ENCODE data around the gene ZNF689. TPM values are rescaled to one million over a fixed set of nuclear protein-coding genes. Genes with fewer than 3 reads are reported as not detected.
"Not testable (repeated sequence)": the region's sequence is repeated elsewhere in the genome, so short reads cannot be mapped to it uniquely, and the experiment has no call there.

ZNF689 gene
- total and polyA plus RNA-seq, 2 of the 13 experiments (the other 11 are each of a cell fraction or from before 2014, with no cell fraction given): 9.7 to 19.5 TPM

DNA sequence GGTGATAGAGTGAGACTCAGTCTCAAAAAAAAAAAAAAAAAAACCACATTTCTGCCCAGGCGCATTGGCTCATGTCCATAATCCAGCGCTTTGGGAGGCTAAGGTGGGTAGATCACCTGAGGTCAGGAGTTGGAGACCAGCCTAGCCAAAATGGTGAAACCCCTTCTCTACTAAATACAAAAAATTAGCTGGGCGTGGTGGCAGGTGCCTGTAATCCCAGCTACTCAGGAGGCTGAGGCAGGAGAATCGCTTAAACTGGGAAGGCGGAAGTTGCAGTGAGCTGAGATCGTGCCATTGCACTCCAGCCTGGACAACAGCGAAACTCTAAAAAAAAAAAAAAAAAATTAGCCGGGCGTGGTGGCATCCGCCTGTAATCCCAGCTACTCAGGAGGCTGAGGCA, 26.9 kb upstream of the ZNF689 start:
- H3K4me2 ChIP-seq (ENCODE audit: low read depth, low read length); intact Hi-C loops (cut with micrococcal nuclease; ENCODE audit: unreplicated experiment); H3K9me3 ChIP-seq (ENCODE audit: low read length); H2AFZ ChIP-seq (ENCODE audit: low read length); ATAC-seq; H3K4me3 ChIP-seq (replicated peaks in 1 of 3; ENCODE audit: insufficient read depth in 1 of 3, low read depth in 2 of 3, low read length in 3 of 3); H3K27me3 ChIP-seq (ENCODE audit: control insufficient read depth in 1 of 2, insufficient read depth in 2 of 2, low read length in 2 of 2); H3K9ac ChIP-seq (ENCODE audit: insufficient read depth, low read depth, low read length); FAIRE-seq; H4K20me1 ChIP-seq (ENCODE audit: insufficient read depth, low read length); H3K36me3 ChIP-seq (replicated peaks in 1 of 2; ENCODE audit: control insufficient read depth in 1 of 2, insufficient read depth in 2 of 2, low read length in 2 of 2); BruUV-seq (replicated peaks); H3K27ac ChIP-seq (ENCODE audit: extremely low read length, insufficient read depth, low read length); CTCF ChIA-PET (ENCODE audit: low intra/inter-chr PET ratio, low total read pairs); DNase-seq (ENCODE audit: low spot score): not testable (repeated sequence)
- 0 out of 2 replicates have a peak, but pooled peaks have one; percentile 6 for TF ChIP-seq ZSCAN22 (CRISPR knock-in tag; IDR thresholded peaks at IDR 0.05)
- in situ Hi-C loops (cut with HindIII; ENCODE audit: extremely low pct_ligation_motif_present, low pct_unique_long_range_greater_than_20kb): loop anchor here (25.0 kb wide), 1 partner anchor 550 kb away; the partner anchor contains the start of genes PPP4C, TBX6 and YPEL3
- Histone ChIP-seq H3K4me1 (ENCODE audit: insufficient read depth, low read length) (peaks cover 23% of the 10 kb centered on the region), H3K79me2 (ENCODE audit: insufficient read depth, low read length) (peaks cover 12% of the 10 kb centered on the region)
- WGBS (ENCODE audit: low lambda C conversion rate): 94% methylated on average over 10 of the region's 10 CpGs
- POLR2A ChIA-PET: interaction anchor here (0.6 to 1.7 kb wide), 2 partner anchors 22 to 195 kb away, joined by 3 to 4 read pairs; partner anchors contain the start of gene FBRS

DNA sequence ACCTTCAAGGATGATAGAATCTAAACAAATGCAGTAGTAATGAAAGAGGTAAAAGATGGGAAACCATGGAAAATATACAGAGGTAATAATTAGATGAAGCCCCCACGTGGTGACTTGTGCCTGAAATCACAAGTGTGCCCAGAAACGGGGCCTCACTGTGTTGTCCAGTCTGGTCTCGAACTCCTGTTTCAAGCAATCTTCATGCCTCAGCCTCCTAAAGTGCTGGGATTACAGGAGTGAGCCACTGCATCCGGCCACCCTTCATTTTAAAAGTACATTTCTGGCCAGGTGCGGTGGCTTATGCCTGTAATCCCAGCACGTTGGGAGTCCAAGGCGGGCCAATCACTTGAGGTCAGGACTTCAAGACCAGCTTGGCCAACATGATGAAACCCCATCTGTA, 26.4 kb upstream of the ZNF689 start:
- ChIA-PET POLR2A (interaction anchor here (0.6 kb wide), 1 partner anchor 195 kb away, joined by 3 read pairs; no protein-coding TSS in a partner anchor), CTCF (ENCODE audit: low intra/inter-chr PET ratio, low total read pairs) (no interaction called here)
- BruUV-seq (replicated peaks): no TSS peak

More for the DNA sequence above, 26.4 kb upstream of the ZNF689 start:
- ATAC-seq: no peak
- Histone ChIP-seq H3K4me2 (ENCODE audit: low read depth, low read length) (no peak overlapping the region), H3K27me3 (ENCODE audit: control insufficient read depth in 1 of 2, insufficient read depth in 2 of 2, low read length in 2 of 2) (no peaks in the 10 kb centered on the region; a peak in 1 of 5 replicates), H3K4me3 (replicated peaks in 1 of 3; ENCODE audit: insufficient read depth in 1 of 3, low read depth in 2 of 3, low read length in 3 of 3) (no peak overlapping the region), H3K79me2 (ENCODE audit: insufficient read depth, low read length) (peaks cover 12% of the 10 kb centered on the region), H3K27ac (ENCODE audit: extremely low read length, insufficient read depth, low read length) (no peak overlapping the region), H4K20me1 (ENCODE audit: insufficient read depth, low read length) (no peaks in the 10 kb centered on the region), H3K9me3 (ENCODE audit: low read length) (no peaks in the 10 kb centered on the region), H3K4me1 (ENCODE audit: insufficient read depth, low read length) (peaks cover 23% of the 10 kb centered on the region), H3K9ac (ENCODE audit: insufficient read depth, low read depth, low read length) (no peak overlapping the region), H2AFZ (ENCODE audit: low read length) (no peak overlapping the region), H3K36me3 (replicated peaks in 1 of 2; ENCODE audit: control insufficient read depth in 1 of 2, insufficient read depth in 2 of 2, low read length in 2 of 2) (no peaks in the 10 kb centered on the region)
- FAIRE-seq: no peak
- intact Hi-C loops (cut with micrococcal nuclease; ENCODE audit: unreplicated experiment) (no loop called here), in situ Hi-C loops (cut with HindIII; ENCODE audit: extremely low pct_ligation_motif_present, low pct_unique_long_range_greater_than_20kb) (loop anchor here (25.0 kb wide), 1 partner anchor 549 kb away; the partner anchor contains the start of genes PPP4C, TBX6 and YPEL3)
- DNase-seq (ENCODE audit: low spot score): no peak
- WGBS (ENCODE audit: low lambda C conversion rate): 93% methylated on average over 7 of the region's 7 CpGs
- TF ChIP-seq ZNF121 (CRISPR knock-in tag; IDR thresholded peaks at IDR 0.05) (peak; percentile 79), SMARCE1 (IDR thresholded peaks at IDR 0.05; ENCODE audit: borderline replicate concordance) (no peak), GABPA (IDR thresholded peaks at IDR 0.05; ENCODE audit: low read depth, low read length) (no peak), GABPA (CRISPR knock-in tag; IDR thresholded peaks at IDR 0.05; ENCODE audit: low read depth) (no peak), ZBTB21 (CRISPR knock-in tag; IDR thresholded peaks at IDR 0.05) (no peak)
- TF ChIP-seq, protein P1, sequence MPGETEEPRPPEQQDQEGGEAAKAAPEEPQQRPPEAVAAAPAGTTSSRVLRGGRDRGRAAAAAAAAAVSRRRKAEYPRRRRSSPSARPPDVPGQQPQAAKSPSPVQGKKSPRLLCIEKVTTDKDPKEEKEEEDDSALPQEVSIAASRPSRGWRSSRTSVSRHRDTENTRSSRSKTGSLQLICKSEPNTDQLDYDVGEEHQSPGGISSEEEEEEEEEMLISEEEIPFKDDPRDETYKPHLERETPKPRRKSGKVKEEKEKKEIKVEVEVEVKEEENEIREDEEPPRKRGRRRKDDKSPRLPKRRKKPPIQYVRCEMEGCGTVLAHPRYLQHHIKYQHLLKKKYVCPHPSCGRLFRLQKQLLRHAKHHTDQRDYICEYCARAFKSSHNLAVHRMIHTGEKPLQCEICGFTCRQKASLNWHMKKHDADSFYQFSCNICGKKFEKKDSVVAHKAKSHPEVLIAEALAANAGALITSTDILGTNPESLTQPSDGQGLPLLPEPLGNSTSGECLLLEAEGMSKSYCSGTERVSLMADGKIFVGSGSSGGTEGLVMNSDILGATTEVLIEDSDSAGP (CRISPR knock-in tag; IDR thresholded peaks at IDR 0.05; ENCODE audit: borderline replicate concordance): no peak
- TF ChIP-seq, protein P2, sequence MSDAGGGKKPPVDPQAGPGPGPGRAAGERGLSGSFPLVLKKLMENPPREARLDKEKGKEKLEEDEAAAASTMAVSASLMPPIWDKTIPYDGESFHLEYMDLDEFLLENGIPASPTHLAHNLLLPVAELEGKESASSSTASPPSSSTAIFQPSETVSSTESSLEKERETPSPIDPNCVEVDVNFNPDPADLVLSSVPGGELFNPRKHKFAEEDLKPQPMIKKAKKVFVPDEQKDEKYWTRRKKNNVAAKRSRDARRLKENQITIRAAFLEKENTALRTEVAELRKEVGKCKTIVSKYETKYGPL (CRISPR knock-in tag; IDR thresholded peaks at IDR 0.05): no peak

Measured in HepG2 (cell line).